IMR-90 (cell line): ENCODE results near the gene RSBN1L.

ENCODE experiments used
- CEBPB ChIP-seq: IDR thresholded peaks from 2 replicates; pipeline ENCODE4 v1.6.1; 2012; ENCODE audit warnings: low read depth, low read length, improper control_type of control experiment
- CHD1 ChIP-seq: IDR thresholded peaks from 2 replicates; pipeline ENCODE4 v1.6.1; 2012; ENCODE audit warnings: low read depth, low read length, improper control_type of control experiment
- CTCF ChIP-seq: conservative IDR thresholded peaks from 2 replicates; pipeline ENCODE4 v1.5.1; 2012; ENCODE audit warnings: mild to moderate bottlenecking, low read depth, low read length, improper control_type of control experiment
- ELK1 ChIP-seq: fragments of 150-350 bp; IDR thresholded peaks from 2 replicates; pipeline ENCODE4 v1.6.1; 2016; ENCODE audit warnings: low read depth, mild to moderate bottlenecking, low read length, moderate library complexity, borderline replicate concordance
- FOS ChIP-seq: fragments of 150-350 bp; IDR thresholded peaks from 2 replicates; pipeline ENCODE4 v1.6.1; 2016; ENCODE audit warnings: low read depth, low read length
- POLR2A ChIP-seq: IDR thresholded peaks from 2 replicates; pipeline ENCODE4 v1.6.1; 2012; ENCODE audit warnings: mild to moderate bottlenecking, low read depth, low read length
- RAD21 ChIP-seq: IDR thresholded peaks from 2 replicates; pipeline ENCODE4 v1.6.1; 2012; ENCODE audit warnings: low read length, improper control_type of control experiment
- RFX5 ChIP-seq: IDR thresholded peaks from 2 replicates; pipeline ENCODE4 v1.8.0; 2012; ENCODE audit warnings: low read depth, mild to moderate bottlenecking, low read length, moderate library complexity
- USF2 ChIP-seq: fragments of 150-350 bp; IDR thresholded peaks from 2 replicates; pipeline ENCODE4 v1.6.1; 2017; ENCODE audit warnings: mild to moderate bottlenecking, antibody characterized with exemption, low read length, low read depth

GRCh38 chr7:77690289-77690688 is 6.0 kb upstream of the RSBN1L start:
- TF ChIP-seq CTCF (no peak), POLR2A (no peak), CHD1 (no peak), RAD21 (no peak), USF2 (no peak), ELK1 (no peak), CEBPB (no peak), FOS (no peak), RFX5 (no peak)
